ENCODE data around the gene ADAMTSL5. TPM values are rescaled to one million over a fixed set of nuclear protein-coding genes. Genes with fewer than 3 reads are reported as not detected.

ADAMTSL5 gene
- total RNA-seq, 4 donors from 2014 or later: 5.0 to 31.5 (median 25.2) TPM

GRCh38 chr19:1492474-1493006 lies 20.3 kb downstream of the ADAMTSL5 start:
- Histone ChIP-seq H3K4me3 (peak overlapping the region in 3 of 4 donors; percentile 42 to 81 (median 74)), H3K27me3 (no peaks in the 10 kb centered on the region), H3K27ac (peak overlapping the region in 3 of 4 donors; percentile 57 to 90 (median 86)), H3K4me1 (peaks cover 0 to 33% (median 9%) of the 10 kb centered on the region in 4 donors), H3K9me3 (no peaks in the 10 kb centered on the region), H3K36me3 (no peaks in the 10 kb centered on the region)
- peak in 2 of 3 donors; percentile 73 to 81 for DNase-seq
- TF ChIP-seq CTCF (IDR thresholded peaks at IDR 0.05) (no peak), POLR2A (IDR thresholded peaks at IDR 0.05) (peak; percentile 84 to 90)

GRCh38 chr19:1491849-1492170 lies 21.0 kb downstream of the ADAMTSL5 start:
- H3K27me3 ChIP-seq: no peaks in the 10 kb centered on the region
- no peak for DNase-seq
- no peaks in the 10 kb centered on the region for H3K9me3 ChIP-seq
- peaks cover 0 to 33% (median 9%) of the 10 kb centered on the region in 4 donors for H3K4me1 ChIP-seq
- peak overlapping the region in 3 of 4 donors; percentile 42 to 81 (median 74) for H3K4me3 ChIP-seq
- H3K27ac ChIP-seq: peak overlapping the region in 3 of 4 donors; percentile 57 to 90 (median 86)
- H3K36me3 ChIP-seq: no peaks in the 10 kb centered on the region
- TF ChIP-seq POLR2A (IDR thresholded peaks at IDR 0.05): no peak
- TF ChIP-seq CTCF (IDR thresholded peaks at IDR 0.05): no peak

GRCh38 chr19:1491114-1491848 lies 21.5 kb downstream of the ADAMTSL5 start, which contains the start of gene REEP6:
REEP6 (plus strand) TSS chr19:1491181; CDS start chr19:1491270, 89 bp downstream.
- Histone ChIP-seq H3K36me3 (no peaks in the 10 kb centered on the region), H3K4me1 (peaks cover 0 to 33% (median 9%) of the 10 kb centered on the region in 4 donors), H3K9me3 (no peaks in the 10 kb centered on the region), H3K27ac (peak within 1 kb of the TSS; percentile 65 to 90 (median 76)), H3K4me3 (peak within 1 kb of the TSS; percentile 46 to 81 (median 66)), H3K27me3 (no peaks in the 10 kb centered on the region)
- DNase-seq: no peak
- TF ChIP-seq CTCF (IDR thresholded peaks at IDR 0.05) (no peak), POLR2A (IDR thresholded peaks at IDR 0.05) (peak; percentile 92 to 95)

- peak in 1 of 2 donors; percentile 27 for TF ChIP-seq POLR2A (IDR thresholded peaks at IDR 0.05)
- TF ChIP-seq CTCF (IDR thresholded peaks at IDR 0.05): peak in 1 of 6 experiments; percentile 7
- no peaks in the 10 kb centered on the region for H3K9me3 ChIP-seq
- H3K27me3 ChIP-seq: no peaks in the 10 kb centered on the region
- DNase-seq: peak; percentile 98 to 99 (median 99)
- peak within 1 kb of the TSS; percentile 65 to 90 (median 76) for H3K27ac ChIP-seq
- no peaks in the 10 kb centered on the region for H3K36me3 ChIP-seq
- peak within 1 kb of the TSS; percentile 46 to 81 (median 66) for H3K4me3 ChIP-seq
- peaks cover 0 to 33% (median 9%) of the 10 kb centered on the region in 4 donors for H3K4me1 ChIP-seq
These were observed 22.3 kb downstream of the ADAMTSL5 start, which contains the start of gene PCSK4 for GRCh38 chr19:1490311-1491113. PCSK4 (minus strand) TSS chr19:1490350; CDS start chr19:1490346, 4 bp downstream.
